SK-N-SH (cell line): ENCODE measurements around the gene PNCK.

Experiments
- CTCF ChIP-seq: fragments of 200-600 bp; sonication (generic); IDR thresholded peaks from 2 replicates; pipeline ENCODE4 v1.6.1; 2017; ENCODE audit warnings: antibody characterized with exemption, mild to moderate bottlenecking, moderate library complexity
- MEF2A ChIP-seq: IDR thresholded peaks from 2 replicates; pipeline ENCODE4 v1.4.0; 2012; ENCODE audit warnings: low read depth, borderline replicate concordance
- TF ChIP-seq, protein P1 (sequence below): IDR thresholded peaks from 2 replicates; pipeline ENCODE4 v1.4.0; 2012; ENCODE audit warnings: low read depth
- TF ChIP-seq, protein P2 (sequence below): IDR thresholded peaks from 2 replicates; pipeline ENCODE4 v1.6.1; 2012; ENCODE audit warnings: mild to moderate bottlenecking, low read depth, low read length, moderate library complexity
- TF ChIP-seq, protein P3 (sequence below): fragments of 150-350 bp; IDR thresholded peaks from 2 replicates; pipeline ENCODE4 v1.6.1; 2017; ENCODE audit warnings: antibody characterized with exemption, low read length, low read depth, borderline replicate concordance
- TF ChIP-seq, protein P4 (sequence below): IDR thresholded peaks from 2 replicates; pipeline ENCODE4; 2012

GRCh38 chrX:153627675-153628111 lies 45.9 kb downstream of the PNCK start:
- TF ChIP-seq, protein P1, sequence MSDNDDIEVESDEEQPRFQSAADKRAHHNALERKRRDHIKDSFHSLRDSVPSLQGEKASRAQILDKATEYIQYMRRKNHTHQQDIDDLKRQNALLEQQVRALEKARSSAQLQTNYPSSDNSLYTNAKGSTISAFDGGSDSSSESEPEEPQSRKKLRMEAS = no peak
- no peak for TF ChIP-seq CTCF
- TF ChIP-seq, protein P2, sequence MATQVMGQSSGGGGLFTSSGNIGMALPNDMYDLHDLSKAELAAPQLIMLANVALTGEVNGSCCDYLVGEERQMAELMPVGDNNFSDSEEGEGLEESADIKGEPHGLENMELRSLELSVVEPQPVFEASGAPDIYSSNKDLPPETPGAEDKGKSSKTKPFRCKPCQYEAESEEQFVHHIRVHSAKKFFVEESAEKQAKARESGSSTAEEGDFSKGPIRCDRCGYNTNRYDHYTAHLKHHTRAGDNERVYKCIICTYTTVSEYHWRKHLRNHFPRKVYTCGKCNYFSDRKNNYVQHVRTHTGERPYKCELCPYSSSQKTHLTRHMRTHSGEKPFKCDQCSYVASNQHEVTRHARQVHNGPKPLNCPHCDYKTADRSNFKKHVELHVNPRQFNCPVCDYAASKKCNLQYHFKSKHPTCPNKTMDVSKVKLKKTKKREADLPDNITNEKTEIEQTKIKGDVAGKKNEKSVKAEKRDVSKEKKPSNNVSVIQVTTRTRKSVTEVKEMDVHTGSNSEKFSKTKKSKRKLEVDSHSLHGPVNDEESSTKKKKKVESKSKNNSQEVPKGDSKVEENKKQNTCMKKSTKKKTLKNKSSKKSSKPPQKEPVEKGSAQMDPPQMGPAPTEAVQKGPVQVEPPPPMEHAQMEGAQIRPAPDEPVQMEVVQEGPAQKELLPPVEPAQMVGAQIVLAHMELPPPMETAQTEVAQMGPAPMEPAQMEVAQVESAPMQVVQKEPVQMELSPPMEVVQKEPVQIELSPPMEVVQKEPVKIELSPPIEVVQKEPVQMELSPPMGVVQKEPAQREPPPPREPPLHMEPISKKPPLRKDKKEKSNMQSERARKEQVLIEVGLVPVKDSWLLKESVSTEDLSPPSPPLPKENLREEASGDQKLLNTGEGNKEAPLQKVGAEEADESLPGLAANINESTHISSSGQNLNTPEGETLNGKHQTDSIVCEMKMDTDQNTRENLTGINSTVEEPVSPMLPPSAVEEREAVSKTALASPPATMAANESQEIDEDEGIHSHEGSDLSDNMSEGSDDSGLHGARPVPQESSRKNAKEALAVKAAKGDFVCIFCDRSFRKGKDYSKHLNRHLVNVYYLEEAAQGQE = no peak
- TF ChIP-seq, protein P3, sequence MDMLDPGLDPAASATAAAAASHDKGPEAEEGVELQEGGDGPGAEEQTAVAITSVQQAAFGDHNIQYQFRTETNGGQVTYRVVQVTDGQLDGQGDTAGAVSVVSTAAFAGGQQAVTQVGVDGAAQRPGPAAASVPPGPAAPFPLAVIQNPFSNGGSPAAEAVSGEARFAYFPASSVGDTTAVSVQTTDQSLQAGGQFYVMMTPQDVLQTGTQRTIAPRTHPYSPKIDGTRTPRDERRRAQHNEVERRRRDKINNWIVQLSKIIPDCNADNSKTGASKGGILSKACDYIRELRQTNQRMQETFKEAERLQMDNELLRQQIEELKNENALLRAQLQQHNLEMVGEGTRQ = no peak
- TF ChIP-seq, protein P4, sequence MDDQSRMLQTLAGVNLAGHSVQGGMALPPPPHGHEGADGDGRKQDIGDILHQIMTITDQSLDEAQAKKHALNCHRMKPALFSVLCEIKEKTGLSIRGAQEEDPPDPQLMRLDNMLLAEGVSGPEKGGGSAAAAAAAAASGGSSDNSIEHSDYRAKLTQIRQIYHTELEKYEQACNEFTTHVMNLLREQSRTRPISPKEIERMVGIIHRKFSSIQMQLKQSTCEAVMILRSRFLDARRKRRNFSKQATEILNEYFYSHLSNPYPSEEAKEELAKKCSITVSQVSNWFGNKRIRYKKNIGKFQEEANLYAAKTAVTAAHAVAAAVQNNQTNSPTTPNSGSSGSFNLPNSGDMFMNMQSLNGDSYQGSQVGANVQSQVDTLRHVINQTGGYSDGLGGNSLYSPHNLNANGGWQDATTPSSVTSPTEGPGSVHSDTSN = no peak
- TF ChIP-seq MEF2A = no peak
